SU-DHL-6 (cell line): ENCODE data around the gene TMC6.
A peak's percentile ranks its signal among the peaks of the same experiment; 100 is the strongest.

Experiments
- H2AFZ ChIP-seq: fragments of 200-600 bp; sonication (generic); 2 replicates; pipeline ENCODE4 v1.6.1; 2014; ENCODE audit warnings: low read depth, mild to moderate bottlenecking, moderate library complexity, mixed read lengths, antibody characterized with exemption, low read length; ENCODE audit not compliant: severe bottlenecking
- H3F3A ChIP-seq: fragments of 200-600 bp; shearing (Covaris generic); 2 replicates; pipeline ENCODE4 v1.6.0; 2016; ENCODE audit warnings: antibody characterized with exemption, mild to moderate bottlenecking; ENCODE audit not compliant: insufficient read depth
- H3K27ac ChIP-seq: fragments of 200-600 bp; sonication (generic); 2 replicates; pipeline ENCODE4 v1.5.1; 2016; ENCODE audit warnings: low read depth, mild to moderate bottlenecking, low read length, moderate library complexity, mixed read lengths
- H3K27me3 ChIP-seq: fragments of 200-600 bp; sonication (generic), shearing (Covaris generic); 2 replicates; pipeline ENCODE4 v1.6.0; 2014; ENCODE audit warnings: mild to moderate bottlenecking, low read length
- H3K36me3 ChIP-seq: fragments of 200-600 bp; sonication (generic); 2 replicates; pipeline ENCODE4 v1.6.1; 2014; ENCODE audit warnings: mild to moderate bottlenecking, low read length, mixed read lengths
- H3K4me2 ChIP-seq: fragments of 300-600, 200-600 bp; shearing (Covaris generic), sonication (generic); 2 replicates; pipeline ENCODE4 v1.6.0; 2014; ENCODE audit warnings: low read length, low read depth, mild to moderate bottlenecking; ENCODE audit not compliant: poor library complexity, severe bottlenecking
- H3K4me3 ChIP-seq: fragments of 200-600 bp; sonication (generic); 2 replicates; pipeline ENCODE4 v1.5.1; 2014; ENCODE audit warnings: antibody characterized with exemption, low read length, mild to moderate bottlenecking, mixed read lengths; ENCODE audit not compliant: insufficient read depth, poor library complexity, severe bottlenecking
- H3K79me2 ChIP-seq: fragments of 200-600 bp; sonication (generic); 2 replicates; pipeline ENCODE4 v1.6.1; 2014; ENCODE audit warnings: mild to moderate bottlenecking, low read length, moderate library complexity; ENCODE audit not compliant: insufficient read depth
- H3K9ac ChIP-seq: fragments of 200-600 bp; sonication (generic); 2 replicates; pipeline ENCODE4 v1.7.0; 2014; ENCODE audit warnings: mild to moderate bottlenecking, low read length
- H3K9me2 ChIP-seq: fragments of 200-600 bp; sonication (generic); replicated peaks from 2 replicates; pipeline ENCODE4 v1.6.1; 2014; ENCODE audit warnings: low read length; ENCODE audit not compliant: insufficient read depth
- H3K9me3 ChIP-seq: fragments of 200-600 bp; sonication (generic); 2 replicates; pipeline ENCODE4 v1.6.1; 2014; ENCODE audit warnings: low read length, mixed read lengths; ENCODE audit not compliant: insufficient read depth
- H4K20me1 ChIP-seq: fragments of 200-600 bp; sonication (generic); 2 replicates; pipeline ENCODE4 v1.6.1; 2014; ENCODE audit warnings: low read depth, mild to moderate bottlenecking, antibody characterized with exemption, low read length, moderate library complexity, mixed read lengths
- CTCF ChIP-seq: fragments of 200-600 bp; sonication (generic); IDR thresholded peaks from one replicate; pipeline ENCODE4 v1.5.1; 2017; ENCODE audit warnings: antibody characterized with exemption, mild to moderate bottlenecking, low read length, moderate library complexity; ENCODE audit not compliant: insufficient read depth, poor library complexity, severe bottlenecking
- EZH2phosphoT487 ChIP-seq: fragments of 200-600 bp; sonication (generic), shearing (Covaris generic); conservative IDR thresholded peaks from 2 replicates; pipeline ENCODE4 v1.6.1; 2018; ENCODE audit warnings: mild to moderate bottlenecking, antibody characterized with exemption, low read length, moderate library complexity, mixed read lengths

TMC6 gene

GRCh38 chr17:78127888-78128550, 536 bp downstream of the TMC6 start:
- Histone ChIP-seq H3K4me3 (peak overlapping the region; percentile 78), H3K27me3 (no peaks in the 10 kb centered on the region), H3K9me3 (no peaks in the 10 kb centered on the region), H3K79me2 (peaks cover 43% of the 10 kb centered on the region), H3K36me3 (peaks cover 3% of the 10 kb centered on the region), H3K9me2 (no peaks in the 10 kb centered on the region), H3K9ac (peak overlapping the region; percentile 93), H4K20me1 (no peaks in the 10 kb centered on the region), H3K4me2 (peak overlapping the region; percentile 90), H2AFZ (no peak overlapping the region), H3K27ac (peak overlapping the region; percentile 95), H3F3A (peaks cover 42% of the 10 kb centered on the region)
- TF ChIP-seq EZH2phosphoT487: no peak
- TF ChIP-seq CTCF: no peak

- TF ChIP-seq CTCF (no peak), EZH2phosphoT487 (no peak)
- no peaks in the 10 kb centered on the region for H4K20me1 ChIP-seq
- peak overlapping the region; percentile 95 for H3K27ac ChIP-seq
- H3K27me3 ChIP-seq: no peaks in the 10 kb centered on the region
- peak overlapping the region; percentile 93 for H3K9ac ChIP-seq
- H3F3A ChIP-seq: peaks cover 36% of the 10 kb centered on the region
- peaks cover 39% of the 10 kb centered on the region for H3K79me2 ChIP-seq
- no peaks in the 10 kb centered on the region for H3K9me2 ChIP-seq
- peak overlapping the region; percentile 90 for H3K4me2 ChIP-seq
- no peak overlapping the region for H2AFZ ChIP-seq
- H3K9me3 ChIP-seq: no peaks in the 10 kb centered on the region
- peaks cover 5% of the 10 kb centered on the region for H3K36me3 ChIP-seq
- peak overlapping the region; percentile 78 for H3K4me3 ChIP-seq
Measured at GRCh38 chr17:78127239-78127887, 1.2 kb downstream of the TMC6 start.

GRCh38 chr17:78126895-78127238, 1.7 kb downstream of the TMC6 start:
- H3K36me3 ChIP-seq: peaks cover 5% of the 10 kb centered on the region
- H3K9me2 ChIP-seq: no peaks in the 10 kb centered on the region
- H3K4me3 ChIP-seq: peak overlapping the region; percentile 78
- H2AFZ ChIP-seq: no peak overlapping the region
- peak overlapping the region; percentile 90 for H3K4me2 ChIP-seq
- H3K79me2 ChIP-seq: peaks cover 40% of the 10 kb centered on the region
- H3K27ac ChIP-seq: peak overlapping the region; percentile 95
- H3K9ac ChIP-seq: peak overlapping the region; percentile 93
- no peaks in the 10 kb centered on the region for H3K9me3 ChIP-seq
- TF ChIP-seq EZH2phosphoT487: no peak
- no peak for TF ChIP-seq CTCF
- H4K20me1 ChIP-seq: no peaks in the 10 kb centered on the region; the same call in 1 of the 2 replicates
- H3K27me3 ChIP-seq: no peaks in the 10 kb centered on the region
- peaks cover 36% of the 10 kb centered on the region for H3F3A ChIP-seq
